Activated CD8-positive, alpha-beta T cell treated with anti-CD3 and anti-CD28 coated beads, Interleukin-2, amount 10 ng/mL, durations not matched to agents 7 days and 5 days (primary cell): ENCODE data around the gene FBXO31. TPM values are rescaled to one million over a fixed set of nuclear protein-coding genes. Genes with fewer than 3 reads are reported as not detected.
A peak's percentile ranks its signal among the peaks of the same experiment; 100 is the strongest.

ENCODE experiments used
- ATAC-seq: fragments of 150-1000 bp; cut with Tn5 transposase; one replicate; pipeline ENCODE4 v1.10.0; 2021; ENCODE audit warnings: moderate library complexity
- CTCF ChIA-PET: fragments of 350-600 bp; sonication (Branson Sonifier 250); formaldehyde crosslinking; loops from one replicate; lab custom pipeline; 2021; ENCODE audit warnings: antibody characterized with exemption; lab: Charles Lee
- POLR2A ChIA-PET: fragments of 350-600 bp; sonication (Branson Sonifier 250); formaldehyde crosslinking; loops from one replicate; lab custom pipeline; 2021; ENCODE audit warnings: antibody characterized with exemption; lab: Charles Lee
- DNase-seq: peaks from one replicate; pipeline ENCODE4 v3.0.0-alpha.2; 2020
- H3K27ac Mint-ChIP-seq: one replicate; pipeline ENCODE4 v1.8.0; 2021; ENCODE audit warnings: mild to moderate bottlenecking, mixed read lengths
- H3K27me3 Mint-ChIP-seq: one replicate; pipeline ENCODE4 v1.8.0; 2021; ENCODE audit warnings: low read depth, mixed read lengths
- H3K36me3 Mint-ChIP-seq: one replicate; pipeline ENCODE4 v1.8.0; 2021; ENCODE audit warnings: low read depth, mixed read lengths
- H3K4me1 Mint-ChIP-seq: one replicate; pipeline ENCODE4 v1.8.0; 2021; ENCODE audit warnings: low read depth, mixed read lengths
- H3K4me3 Mint-ChIP-seq: one replicate; pipeline ENCODE4 v1.8.0; 2021; ENCODE audit warnings: mild to moderate bottlenecking, mixed read lengths
- H3K9me3 Mint-ChIP-seq: one replicate; pipeline ENCODE4 v1.8.0; 2022; ENCODE audit warnings: mixed read lengths; ENCODE audit not compliant: insufficient read depth
- total RNA-seq, 2 experiments: library from RNA; stranded (reverse); gene quantifications; one replicate each; pipeline ENCODE4 v1.2.3, GENCODE V29; 2021

Gene FBXO31
- total RNA-seq, 2 experiments from 2014 or later = 29.3 to 30.1 TPM

DNA sequence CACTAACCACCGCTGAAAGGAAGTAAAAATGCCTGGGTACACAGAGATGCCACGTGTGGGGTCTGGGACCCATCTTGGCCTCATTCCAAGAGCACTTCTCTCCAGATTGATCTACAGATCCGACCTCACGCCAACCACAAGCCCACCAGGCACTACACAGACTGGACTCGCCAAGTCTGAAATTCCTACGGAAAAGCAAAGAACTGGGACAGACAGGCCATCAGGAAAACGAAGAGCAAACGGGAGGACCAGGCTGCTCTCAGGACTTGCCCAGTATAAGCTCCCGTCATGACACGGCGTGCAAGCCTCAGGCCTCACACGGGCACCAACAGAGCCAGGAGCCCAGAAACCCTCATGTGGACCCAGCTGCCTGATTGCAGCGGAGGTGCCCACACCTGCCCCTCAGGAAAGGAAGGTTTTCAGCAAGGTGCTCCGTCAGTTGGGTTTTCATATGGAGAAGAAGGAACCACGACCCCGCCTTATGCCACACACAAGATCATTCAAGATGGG, 46.3 kb downstream of the FBXO31 start:
- Mint-ChIP-seq H3K27me3 (no peaks in the 10 kb centered on the region), H3K27ac (peak overlapping the region; percentile 56), H3K36me3 (peaks cover 38% of the 10 kb centered on the region), H3K4me3 (no peak overlapping the region), H3K9me3 (no peaks in the 10 kb centered on the region), H3K4me1 (peaks cover 29% of the 10 kb centered on the region)
- POLR2A ChIA-PET = interaction anchor here (1.3 kb wide), 1 partner anchor 20 kb away, joined by 3 read pairs; the partner anchor contains the start of gene C16orf95
- CTCF ChIA-PET = no interaction called here
- DNase-seq (no peak), ATAC-seq (no peak)

GRCh38 chr16:87336434-87337240, 46.9 kb downstream of the FBXO31 start:
- POLR2A ChIA-PET = interaction anchor here (1.3 kb wide), 1 partner anchor 19 kb away, joined by 3 read pairs; the partner anchor contains the start of gene C16orf95
- H3K36me3 Mint-ChIP-seq = peaks cover 35% of the 10 kb centered on the region
- no peak overlapping the region for H3K4me3 Mint-ChIP-seq
- no peak overlapping the region for H3K27ac Mint-ChIP-seq
- no peaks in the 10 kb centered on the region for H3K9me3 Mint-ChIP-seq
- H3K27me3 Mint-ChIP-seq = no peaks in the 10 kb centered on the region
- ATAC-seq = no peak
- peaks cover 33% of the 10 kb centered on the region for H3K4me1 Mint-ChIP-seq
- CTCF ChIA-PET = no interaction called here
- DNase-seq = no peak

DNA sequence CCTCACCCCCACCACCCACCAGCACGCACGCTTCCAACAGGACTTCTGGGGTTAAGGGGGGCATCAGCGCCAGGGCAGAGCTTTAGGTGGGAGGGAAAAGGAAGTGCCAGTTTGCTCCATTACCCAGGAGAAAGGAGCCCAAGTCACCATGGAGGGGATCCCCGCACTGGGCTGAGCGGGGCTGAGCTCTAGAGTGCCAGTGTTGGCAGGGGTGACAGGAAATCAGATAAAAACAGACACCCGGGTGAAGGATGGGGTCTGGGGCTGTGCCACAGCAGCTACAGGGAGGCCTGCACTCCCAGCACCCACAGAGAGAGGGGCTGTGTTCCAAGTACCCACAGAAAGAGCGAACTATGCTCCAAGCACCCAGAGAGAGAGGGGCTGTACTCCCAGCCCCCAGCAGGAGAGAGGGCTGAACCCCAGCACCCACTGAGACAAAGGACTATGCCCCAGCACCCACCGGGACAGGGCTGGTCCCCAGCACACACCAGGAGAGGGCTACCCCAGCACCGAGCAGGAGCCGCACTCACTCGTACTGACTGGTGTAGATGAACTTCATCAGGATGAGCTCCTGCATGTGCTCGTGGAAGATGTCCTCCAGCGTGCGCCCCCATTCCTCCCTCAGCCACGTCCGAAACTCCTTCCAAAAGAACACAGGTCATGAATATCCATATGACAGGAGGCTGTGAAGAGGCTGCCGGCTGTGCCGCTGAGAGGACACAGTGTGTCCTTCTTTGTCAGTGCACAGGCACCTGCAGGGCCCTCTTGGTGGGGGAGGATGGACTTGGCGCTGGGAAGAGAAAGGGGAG, 47.7 kb downstream of the FBXO31 start:
- H3K9me3 Mint-ChIP-seq = no peaks in the 10 kb centered on the region
- H3K27ac Mint-ChIP-seq = no peak overlapping the region
- DNase-seq (no peak), ATAC-seq (no peak)
- ChIA-PET POLR2A (interaction anchor here (1.3 kb wide), 1 partner anchor 19 kb away, joined by 3 read pairs; the partner anchor contains the start of gene C16orf95), CTCF (no interaction called here)
- H3K36me3 Mint-ChIP-seq = peaks cover 31% of the 10 kb centered on the region
- peaks cover 34% of the 10 kb centered on the region for H3K4me1 Mint-ChIP-seq
- H3K27me3 Mint-ChIP-seq = no peaks in the 10 kb centered on the region
- H3K4me3 Mint-ChIP-seq = no peak overlapping the region

- no peaks in the 10 kb centered on the region for H3K27me3 Mint-ChIP-seq
- DNase-seq (no peak), ATAC-seq (no peak)
- no peak overlapping the region for H3K27ac Mint-ChIP-seq
- H3K36me3 Mint-ChIP-seq = peaks cover 30% of the 10 kb centered on the region
- H3K4me3 Mint-ChIP-seq = no peak overlapping the region
- H3K9me3 Mint-ChIP-seq = no peaks in the 10 kb centered on the region
- ChIA-PET POLR2A (interaction anchor here (1.1 kb wide), 1 partner anchor 18 kb away, joined by 3 read pairs; the partner anchor contains the start of gene C16orf95), CTCF (no interaction called here)
- H3K4me1 Mint-ChIP-seq = peaks cover 34% of the 10 kb centered on the region
These were observed 48.6 kb downstream of the FBXO31 start for GRCh38 chr16:87334651-87335624.

- Mint-ChIP-seq H3K9me3 (no peaks in the 10 kb centered on the region), H3K27ac (no peak overlapping the region), H3K4me1 (peaks cover 32% of the 10 kb centered on the region), H3K36me3 (peaks cover 25% of the 10 kb centered on the region), H3K27me3 (no peaks in the 10 kb centered on the region), H3K4me3 (no peak overlapping the region)
- POLR2A ChIA-PET = interaction anchor here (1.1 kb wide), 1 partner anchor 17 kb away, joined by 3 read pairs; the partner anchor contains the start of gene C16orf95
- DNase-seq (no peak), ATAC-seq (no peak)
- CTCF ChIA-PET = no interaction called here
These were observed 49.8 kb downstream of the FBXO31 start for GRCh38 chr16:87333581-87334331.

- ChIA-PET CTCF (no interaction called here), POLR2A (interaction anchor here (2.0 kb wide), 1 partner anchor 15 kb away, joined by 9 read pairs; the partner anchor contains the start of gene C16orf95)
- Mint-ChIP-seq H3K4me1 (peaks cover 32% of the 10 kb centered on the region), H3K4me3 (no peak overlapping the region), H3K27me3 (no peaks in the 10 kb centered on the region), H3K36me3 (peaks cover 23% of the 10 kb centered on the region), H3K27ac (no peak overlapping the region), H3K9me3 (no peaks in the 10 kb centered on the region)
- ATAC-seq (no peak), DNase-seq (no peak)
These were observed 50.5 kb downstream of the FBXO31 start for GRCh38 chr16:87333101-87333500.

GRCh38 chr16:87332150-87332549, 51.4 kb downstream of the FBXO31 start:
- H3K4me1 Mint-ChIP-seq = peaks cover 23% of the 10 kb centered on the region
- ATAC-seq (no peak), DNase-seq (no peak)
- peaks cover 19% of the 10 kb centered on the region for H3K36me3 Mint-ChIP-seq
- no peaks in the 10 kb centered on the region for H3K9me3 Mint-ChIP-seq
- POLR2A ChIA-PET = interaction anchor here (2.0 kb wide), 1 partner anchor 14 kb away, joined by 9 read pairs; the partner anchor contains the start of gene C16orf95
- H3K4me3 Mint-ChIP-seq = no peak overlapping the region
- no peaks in the 10 kb centered on the region for H3K27me3 Mint-ChIP-seq
- no peak overlapping the region for H3K27ac Mint-ChIP-seq
- CTCF ChIA-PET = interaction anchor here (0.8 to 1.4 kb wide), 2 partner anchors 15 to 62 kb away, joined by 3 read pairs; partner anchors contain the start of gene C16orf95

- H3K4me1 Mint-ChIP-seq = peaks cover 18% of the 10 kb centered on the region
- H3K9me3 Mint-ChIP-seq = no peaks in the 10 kb centered on the region
- ATAC-seq (no peak), DNase-seq (no peak)
- ChIA-PET POLR2A (interaction anchor here (2.0 kb wide), 1 partner anchor 13 kb away, joined by 9 read pairs; the partner anchor contains the start of gene C16orf95), CTCF (interaction anchor here (1.4 kb wide), 1 partner anchor 63 kb away, joined by 3 read pairs; no protein-coding TSS in a partner anchor)
- H3K36me3 Mint-ChIP-seq = peaks cover 19% of the 10 kb centered on the region
- H3K27ac Mint-ChIP-seq = no peak overlapping the region
- no peak overlapping the region for H3K4me3 Mint-ChIP-seq
- H3K27me3 Mint-ChIP-seq = no peaks in the 10 kb centered on the region
These were observed 52.3 kb downstream of the FBXO31 start for GRCh38 chr16:87331241-87331801.

DNA sequence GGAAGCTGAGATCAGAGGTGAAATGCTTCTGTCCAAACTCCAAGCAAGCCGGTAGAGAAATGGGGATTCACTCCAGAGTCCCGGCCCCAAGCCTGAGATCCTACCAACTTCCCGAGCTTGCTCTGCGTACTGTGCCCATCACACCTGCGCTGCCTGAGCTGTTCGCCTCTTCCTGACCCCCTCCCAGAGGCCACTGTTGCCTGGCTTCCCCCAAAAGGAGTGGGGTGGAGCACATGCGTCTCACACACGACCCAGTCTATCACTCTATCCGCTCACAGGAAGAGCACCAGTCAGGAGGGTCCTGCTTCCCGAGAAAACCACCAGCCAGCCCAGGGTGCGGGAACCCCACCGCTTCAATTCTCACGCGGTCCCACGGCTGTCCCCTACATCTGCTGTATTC, 52.9 kb downstream of the FBXO31 start:
- no peak overlapping the region for H3K4me3 Mint-ChIP-seq
- ATAC-seq = no peak
- no peak for DNase-seq
- H3K27ac Mint-ChIP-seq = no peak overlapping the region
- CTCF ChIA-PET = no interaction called here
- POLR2A ChIA-PET = no interaction called here
- H3K27me3 Mint-ChIP-seq = no peaks in the 10 kb centered on the region
- peaks cover 13% of the 10 kb centered on the region for H3K4me1 Mint-ChIP-seq
- H3K36me3 Mint-ChIP-seq = peaks cover 16% of the 10 kb centered on the region
- H3K9me3 Mint-ChIP-seq = no peaks in the 10 kb centered on the region

- DNase-seq = no peak
These were observed 53.3 kb downstream of the FBXO31 start for GRCh38 chr16:87330257-87330624.

More at GRCh38 chr16:87330257-87330624, 53.3 kb downstream of the FBXO31 start:
- ChIA-PET POLR2A (no interaction called here), CTCF (interaction anchor here (1.4 kb wide), 1 partner anchor 86 kb away, joined by 4 read pairs; no protein-coding TSS in a partner anchor)
- Mint-ChIP-seq H3K27ac (no peak overlapping the region), H3K27me3 (no peaks in the 10 kb centered on the region), H3K4me1 (peaks cover 13% of the 10 kb centered on the region), H3K36me3 (peaks cover 14% of the 10 kb centered on the region), H3K4me3 (no peak overlapping the region), H3K9me3 (no peaks in the 10 kb centered on the region)
- ATAC-seq = no peak
